ENCODE data around the gene PAX6. TPM values are rescaled to one million over a fixed set of nuclear protein-coding genes. Genes with fewer than 3 reads are reported as not detected.

The PAX6 gene
- total and polyA plus RNA-seq, 2 donors (not counting 1 experiment from before 2014, with no cell fraction given) = 0.44 TPM; not detected in 1

DNA sequence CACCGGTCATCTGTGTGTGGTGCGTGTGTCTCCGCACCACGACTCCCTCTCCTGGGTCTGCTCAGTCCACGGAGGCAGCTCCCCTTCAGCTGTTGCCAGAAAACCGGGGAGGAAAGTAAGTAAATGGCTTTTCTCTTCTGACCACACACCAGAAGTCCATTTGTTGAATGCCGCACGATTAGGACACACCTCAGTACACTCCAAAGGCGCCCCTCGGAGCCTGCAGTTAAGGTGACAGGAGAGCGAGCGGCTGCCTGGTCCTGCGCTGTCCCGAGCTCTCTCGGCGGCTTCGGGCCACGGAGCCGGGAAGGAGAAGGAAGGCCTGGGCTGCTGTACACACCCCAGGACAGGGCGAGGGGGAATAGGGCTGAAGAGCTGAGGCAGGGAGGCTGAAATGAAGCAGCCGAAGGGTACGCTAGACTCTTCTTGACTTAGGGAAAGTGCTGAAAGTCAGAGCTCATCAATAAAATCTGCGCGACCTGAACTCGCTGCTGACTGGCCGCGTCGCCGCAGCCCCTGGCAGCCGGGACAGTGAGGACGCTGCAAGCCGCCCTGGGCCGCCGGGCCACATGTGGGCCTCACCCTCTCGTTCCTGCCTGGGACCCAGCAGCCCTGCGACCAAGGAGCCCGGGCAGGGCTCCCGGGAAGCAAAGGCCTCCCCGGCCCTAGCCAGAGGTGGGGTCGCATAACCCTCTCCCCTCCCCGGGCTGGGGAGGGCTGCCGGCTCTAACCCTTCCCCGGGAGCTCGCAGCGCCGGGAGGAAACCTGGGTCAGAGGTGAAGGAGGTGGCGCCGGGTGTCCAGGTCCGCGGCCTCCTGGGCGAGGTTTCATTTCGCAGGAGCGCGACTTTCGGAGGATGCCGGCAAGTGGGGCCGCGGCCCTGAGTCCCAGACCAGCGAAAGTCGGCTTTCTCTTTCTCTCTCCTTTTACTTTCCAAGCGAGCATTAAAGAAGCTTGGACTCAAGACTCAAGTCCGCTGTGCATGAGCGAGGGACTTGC is 1.6 kb upstream of the PAX6 start:
- Histone ChIP-seq H3K4me2 (ENCODE audit: extremely low read depth, insufficient read depth, low read length) (peak overlapping the region; percentile 35), H3K4me3 (replicated peaks in 1 of 4; ENCODE audit: control extremely low read depth in 1 of 4, insufficient read depth in 1 of 4, low read depth in 3 of 4, low read length in 4 of 4) (peak overlapping the region in 3 of 4 experiments; percentile 38 to 52 (median 38)), H4K20me1 (ENCODE audit: control insufficient read depth, extremely low read depth, insufficient read depth, low read length) (no peaks in the 10 kb centered on the region), H3K36me3 (ENCODE audit: control insufficient read depth, insufficient read depth, low read length) (no peaks in the 10 kb centered on the region), H3K27me3 (ENCODE audit: control insufficient read depth, insufficient read depth, low read length) (peaks cover 86% of the 10 kb centered on the region), H3K9me3 (ENCODE audit: control insufficient read depth, insufficient read depth, low read depth, low read length) (no peaks in the 10 kb centered on the region), H3K79me2 (ENCODE audit: control insufficient read depth, insufficient read depth, low read length) (no peaks in the 10 kb centered on the region), H3K27ac (ENCODE audit: insufficient read depth, low read length) (no peak overlapping the region), H3K9ac (ENCODE audit: insufficient read depth, low read length) (no peak overlapping the region), H3K4me1 (ENCODE audit: control insufficient read depth, extremely low read depth, insufficient read depth, low read length) (peaks cover 5% of the 10 kb centered on the region), H2AFZ (ENCODE audit: low read length) (no peak overlapping the region)
- peak; percentile 99 for TF ChIP-seq EZH2 (IDR thresholded peaks at IDR 0.05; ENCODE audit: low read length, missing control alignments)
- TF ChIP-seq, protein P1, sequence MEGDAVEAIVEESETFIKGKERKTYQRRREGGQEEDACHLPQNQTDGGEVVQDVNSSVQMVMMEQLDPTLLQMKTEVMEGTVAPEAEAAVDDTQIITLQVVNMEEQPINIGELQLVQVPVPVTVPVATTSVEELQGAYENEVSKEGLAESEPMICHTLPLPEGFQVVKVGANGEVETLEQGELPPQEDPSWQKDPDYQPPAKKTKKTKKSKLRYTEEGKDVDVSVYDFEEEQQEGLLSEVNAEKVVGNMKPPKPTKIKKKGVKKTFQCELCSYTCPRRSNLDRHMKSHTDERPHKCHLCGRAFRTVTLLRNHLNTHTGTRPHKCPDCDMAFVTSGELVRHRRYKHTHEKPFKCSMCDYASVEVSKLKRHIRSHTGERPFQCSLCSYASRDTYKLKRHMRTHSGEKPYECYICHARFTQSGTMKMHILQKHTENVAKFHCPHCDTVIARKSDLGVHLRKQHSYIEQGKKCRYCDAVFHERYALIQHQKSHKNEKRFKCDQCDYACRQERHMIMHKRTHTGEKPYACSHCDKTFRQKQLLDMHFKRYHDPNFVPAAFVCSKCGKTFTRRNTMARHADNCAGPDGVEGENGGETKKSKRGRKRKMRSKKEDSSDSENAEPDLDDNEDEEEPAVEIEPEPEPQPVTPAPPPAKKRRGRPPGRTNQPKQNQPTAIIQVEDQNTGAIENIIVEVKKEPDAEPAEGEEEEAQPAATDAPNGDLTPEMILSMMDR (conservative IDR thresholded peaks at IDR 0.05 in 1 of 2, IDR thresholded peaks at IDR 0.05 in 1 of 2; ENCODE audit: low read depth in 1 of 2, low read length in 2 of 2) = no peak
- peak in 1 of 2 donors; percentile 66 for DNase-seq (ENCODE audit: low read depth in 2 of 2)

DNA sequence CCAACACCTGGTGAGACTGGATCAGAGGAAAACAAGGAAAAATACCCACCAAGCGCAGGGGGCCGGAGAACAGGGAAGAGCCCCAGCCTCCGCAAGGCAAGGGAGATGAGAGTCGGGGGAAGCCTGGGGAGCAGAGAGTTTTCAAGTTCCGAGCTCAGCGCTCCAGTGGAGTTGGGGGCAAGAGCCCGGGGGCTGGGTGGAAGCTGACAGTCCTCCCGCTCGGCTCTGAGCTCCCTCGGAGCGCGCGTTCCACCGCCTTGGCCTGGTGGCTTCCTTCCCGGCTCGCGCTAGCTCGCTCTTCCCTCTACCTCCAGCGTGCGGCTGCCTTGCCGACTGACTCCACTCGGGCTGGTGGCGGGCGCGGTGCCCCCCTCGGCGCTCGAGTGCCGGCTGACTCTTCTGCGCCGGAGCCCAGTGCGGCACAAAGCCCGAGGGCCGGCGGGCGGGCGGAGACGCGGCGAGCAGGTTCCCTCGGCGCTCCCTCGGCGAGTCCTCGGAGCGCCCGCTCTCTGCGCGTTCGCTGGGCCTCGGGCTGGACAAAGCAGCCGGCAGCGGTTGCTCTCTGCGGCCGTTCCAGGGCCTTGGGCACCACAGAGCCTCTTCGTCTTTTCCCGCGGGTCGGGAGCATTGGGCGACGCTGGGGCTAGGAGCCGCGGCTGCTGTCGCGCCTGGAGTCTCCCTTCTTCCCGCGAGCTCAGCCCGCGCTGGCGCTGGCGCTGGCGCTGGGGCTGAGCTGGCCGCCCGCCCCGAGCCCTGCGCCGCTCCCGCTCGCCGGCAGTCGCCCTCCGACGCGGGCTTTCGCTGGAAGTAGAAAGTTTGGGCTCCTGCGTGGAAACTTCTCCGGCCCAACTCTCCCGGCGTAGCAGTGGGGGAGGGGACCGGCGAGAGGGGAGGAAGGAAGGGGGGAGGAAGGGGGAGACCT is 1.0 kb downstream of the PAX6 start:
- H2AFZ ChIP-seq (ENCODE audit: low read length) = no peak overlapping the region
- peaks cover 5% of the 10 kb centered on the region for H3K4me1 ChIP-seq (ENCODE audit: control insufficient read depth, extremely low read depth, insufficient read depth, low read length)
- H3K27me3 ChIP-seq (ENCODE audit: control insufficient read depth, insufficient read depth, low read length) = peaks cover 87% of the 10 kb centered on the region
- peak; percentile 66 for TF ChIP-seq EZH2 (IDR thresholded peaks at IDR 0.05; ENCODE audit: low read length, missing control alignments)
- TF ChIP-seq, protein P1 (conservative IDR thresholded peaks at IDR 0.05 in 1 of 2, IDR thresholded peaks at IDR 0.05 in 1 of 2; ENCODE audit: low read depth in 1 of 2, low read length in 2 of 2) = no peak
- H3K4me2 ChIP-seq (ENCODE audit: extremely low read depth, insufficient read depth, low read length) = peak overlapping the region; percentile 78
- H4K20me1 ChIP-seq (ENCODE audit: control insufficient read depth, extremely low read depth, insufficient read depth, low read length) = no peaks in the 10 kb centered on the region
- H3K79me2 ChIP-seq (ENCODE audit: control insufficient read depth, insufficient read depth, low read length) = no peaks in the 10 kb centered on the region
- DNase-seq (ENCODE audit: low read depth in 2 of 2) = peak; percentile 32 to 52
- no peaks in the 10 kb centered on the region for H3K9me3 ChIP-seq (ENCODE audit: control insufficient read depth, insufficient read depth, low read depth, low read length)
- no peaks in the 10 kb centered on the region for H3K36me3 ChIP-seq (ENCODE audit: control insufficient read depth, insufficient read depth, low read length)
- H3K27ac ChIP-seq (ENCODE audit: insufficient read depth, low read length) = no peak overlapping the region
- H3K4me3 ChIP-seq (replicated peaks in 1 of 4; ENCODE audit: control extremely low read depth in 1 of 4, insufficient read depth in 1 of 4, low read depth in 3 of 4, low read length in 4 of 4) = peak overlapping the region in 3 of 4 experiments; percentile 14 to 53 (median 21)
- no peak overlapping the region for H3K9ac ChIP-seq (ENCODE audit: insufficient read depth, low read length)

- H2AFZ ChIP-seq (ENCODE audit: low read length) = no peak overlapping the region
- H3K36me3 ChIP-seq (ENCODE audit: control insufficient read depth, insufficient read depth, low read length) = no peaks in the 10 kb centered on the region
- H3K27me3 ChIP-seq (ENCODE audit: control insufficient read depth, insufficient read depth, low read length) = peaks cover 88% of the 10 kb centered on the region
- H3K4me2 ChIP-seq (ENCODE audit: extremely low read depth, insufficient read depth, low read length) = no peak overlapping the region
- H4K20me1 ChIP-seq (ENCODE audit: control insufficient read depth, extremely low read depth, insufficient read depth, low read length) = no peaks in the 10 kb centered on the region
- H3K79me2 ChIP-seq (ENCODE audit: control insufficient read depth, insufficient read depth, low read length) = no peaks in the 10 kb centered on the region
- H3K9me3 ChIP-seq (ENCODE audit: control insufficient read depth, insufficient read depth, low read depth, low read length) = no peaks in the 10 kb centered on the region
- no peak overlapping the region for H3K27ac ChIP-seq (ENCODE audit: insufficient read depth, low read length)
- H3K4me1 ChIP-seq (ENCODE audit: control insufficient read depth, extremely low read depth, insufficient read depth, low read length) = peaks cover 5% of the 10 kb centered on the region
- H3K4me3 ChIP-seq (replicated peaks in 1 of 4; ENCODE audit: control extremely low read depth in 1 of 4, insufficient read depth in 1 of 4, low read depth in 3 of 4, low read length in 4 of 4) = peak overlapping the region in 1 of 4 experiments; percentile 53
- TF ChIP-seq, protein P1 (conservative IDR thresholded peaks at IDR 0.05 in 1 of 2, IDR thresholded peaks at IDR 0.05 in 1 of 2; ENCODE audit: low read depth in 1 of 2, low read length in 2 of 2) = no peak
- peak; percentile 4 for TF ChIP-seq EZH2 (IDR thresholded peaks at IDR 0.05; ENCODE audit: low read length, missing control alignments)
- peak in 1 of 2 donors; percentile 23 for DNase-seq (ENCODE audit: low read depth in 2 of 2)
- H3K9ac ChIP-seq (ENCODE audit: insufficient read depth, low read length) = no peak overlapping the region
Measured at GRCh38 chr11:31809541-31809856, 1.6 kb downstream of the PAX6 start.

All from fibroblast of lung (primary cell).